Ascending aorta (tissue), 2 donors: Measurements from ENCODE around the gene ZBTB8A. TPM values are rescaled to one million over a fixed set of nuclear protein-coding genes. Genes with fewer than 3 reads are reported as not detected.

ENCODE experiments used
- DNase-seq, 2 donors: peaks; one replicate each; pipeline ENCODE4 v3.0.0-alpha.2; 2019; ENCODE audit warnings: low spot score in 2 of 2
- H3K27ac ChIP-seq, 2 donors: fragments of 200-600 bp; sonication (generic); one replicate each; pipeline ENCODE4 v1.5.1; 2016 to 2017; ENCODE audit warnings: mild to moderate bottlenecking in 1 of 2
- H3K27me3 ChIP-seq: fragments of 200-600 bp; sonication (generic); one replicate; pipeline ENCODE4 v1.5.1; 2017
- H3K36me3 ChIP-seq, 2 donors: fragments of 200-600 bp; sonication (generic); one replicate each; pipeline ENCODE4 v1.5.1; 2016
- H3K4me1 ChIP-seq, 2 donors: fragments of 200-600 bp; sonication (generic); one replicate each; pipeline ENCODE4 v1.5.1; 2016 to 2017; ENCODE audit warnings: mild to moderate bottlenecking in 1 of 2
- H3K4me3 ChIP-seq, 2 donors: fragments of 200-600 bp; sonication (generic); one replicate each; pipeline ENCODE4 v1.5.1; 2016 to 2017; ENCODE audit warnings: mild to moderate bottlenecking in 1 of 2
- H3K9me3 ChIP-seq, 2 donors: fragments of 200-600 bp; sonication (generic); one replicate each; pipeline ENCODE4 v1.5.1; 2016
- intact Hi-C: fragments of 100-400 bp; cut with DNase I; formaldehyde crosslinking; loops from one replicate; pipeline ENCODE4 v1.15.1; 2023
- total RNA-seq: library from RNA; depleted of rRNA; stranded (reverse); fragments of >200 nt; gene quantifications from one replicate; pipeline ENCODE4 v1.1.0, GENCODE V29; 2016
- TF ChIP-seq, protein P1 (sequence below), 3 experiments: fragments of 200-600 bp in 2 of 3; fragments of 450-650 bp in 1 of 3; sonication (generic) in 2 of 3; IDR thresholded peaks; one replicate each; pipeline ENCODE4 v1.5.1; 2016 to 2019; ENCODE audit warnings: antibody characterized with exemption in 3 of 3, mild to moderate bottlenecking in 1 of 3, moderate library complexity in 1 of 3

Gene ZBTB8A
- total RNA-seq, result 2.2 TPM

DNA sequence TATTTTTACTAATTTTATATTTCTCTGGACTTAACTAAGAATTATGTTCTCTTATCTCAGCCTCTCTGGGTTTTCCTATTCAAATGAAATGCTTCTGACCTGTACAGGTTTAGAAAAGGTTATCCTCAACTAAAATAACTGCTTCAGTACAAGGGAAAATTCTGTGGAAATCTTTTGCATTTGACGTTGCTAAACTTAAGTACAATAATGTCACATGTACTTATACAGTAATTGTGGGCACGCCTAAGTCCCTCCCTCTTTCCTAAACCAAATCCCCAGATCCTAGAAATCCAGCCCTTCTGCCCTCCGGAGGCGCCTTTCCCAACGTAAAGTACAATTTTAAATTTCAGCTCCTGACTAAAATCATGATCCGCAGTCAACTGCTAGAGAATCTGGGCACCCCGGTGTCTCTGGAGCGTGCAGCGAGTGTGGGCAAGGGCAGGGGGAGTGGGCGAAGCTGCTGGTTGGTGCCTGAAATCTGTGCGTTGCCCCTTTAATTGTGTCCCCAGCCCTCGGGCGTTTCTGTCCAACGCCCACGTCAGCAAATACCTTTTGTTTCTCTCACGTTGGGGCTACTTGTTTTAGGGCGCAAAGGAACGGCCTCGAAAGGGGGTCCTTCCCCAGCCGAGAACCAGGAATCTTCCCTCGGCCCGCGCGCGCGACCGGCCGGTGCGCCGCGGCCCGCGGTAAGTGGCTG is at the start of gene ZBTB8A:
Gene ZBTB8A (plus strand): TSS at position 541 of the 697 bp plus-strand sequence. CDS start 53,505 bp downstream, outside the sequence.
- intact Hi-C loops, result loop anchor here (1.0 to 2.0 kb wide), 2 partner anchors 38 to 91 kb away; no protein-coding TSS in a partner anchor
- Histone ChIP-seq H3K4me3 (peak within 1 kb of the TSS; percentile 76 to 89), H3K27ac (peak within 1 kb of the TSS; percentile 66 to 67)

DNA sequence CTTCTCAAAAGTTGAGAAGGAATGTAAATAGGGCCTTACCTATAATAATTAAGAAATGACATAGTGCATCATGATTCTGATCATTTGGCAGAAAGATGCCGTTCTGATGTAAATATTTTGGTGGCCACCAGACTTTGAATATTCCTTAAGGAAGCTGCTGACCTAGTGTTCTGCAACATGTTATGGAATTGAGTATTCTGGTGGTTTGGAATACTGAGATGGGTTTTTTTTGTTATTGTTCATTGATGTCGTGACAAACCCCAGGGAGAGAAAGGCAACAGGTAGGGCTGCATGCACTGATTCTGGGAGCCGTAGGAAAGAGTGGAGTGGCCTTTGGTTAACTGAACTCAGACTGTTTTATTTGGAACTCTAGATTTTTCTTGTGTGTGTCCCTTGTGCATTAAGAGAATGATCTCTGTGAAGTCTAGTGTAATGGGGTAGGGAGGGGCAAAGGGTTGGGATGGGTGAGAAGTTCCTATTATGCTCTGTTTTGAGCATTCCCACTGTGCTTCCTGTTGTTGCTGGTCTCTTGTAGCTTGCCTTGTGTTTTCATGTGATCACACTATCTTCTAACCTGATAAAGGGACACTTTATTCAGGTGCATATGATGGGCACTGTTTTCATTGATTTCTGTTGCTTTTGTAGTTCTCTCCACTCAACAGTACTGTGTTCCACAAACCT is 49.3 kb upstream of the ZBTB8A start:
- intact Hi-C loops, result no loop called here
- DNase-seq, result no peak
- peaks cover 3 to 7% of the 10 kb centered on the region in 2 donors for H3K4me1 ChIP-seq
- H3K27ac ChIP-seq, result no peak overlapping the region
- no peaks in the 10 kb centered on the region for H3K27me3 ChIP-seq
- TF ChIP-seq, protein P1, sequence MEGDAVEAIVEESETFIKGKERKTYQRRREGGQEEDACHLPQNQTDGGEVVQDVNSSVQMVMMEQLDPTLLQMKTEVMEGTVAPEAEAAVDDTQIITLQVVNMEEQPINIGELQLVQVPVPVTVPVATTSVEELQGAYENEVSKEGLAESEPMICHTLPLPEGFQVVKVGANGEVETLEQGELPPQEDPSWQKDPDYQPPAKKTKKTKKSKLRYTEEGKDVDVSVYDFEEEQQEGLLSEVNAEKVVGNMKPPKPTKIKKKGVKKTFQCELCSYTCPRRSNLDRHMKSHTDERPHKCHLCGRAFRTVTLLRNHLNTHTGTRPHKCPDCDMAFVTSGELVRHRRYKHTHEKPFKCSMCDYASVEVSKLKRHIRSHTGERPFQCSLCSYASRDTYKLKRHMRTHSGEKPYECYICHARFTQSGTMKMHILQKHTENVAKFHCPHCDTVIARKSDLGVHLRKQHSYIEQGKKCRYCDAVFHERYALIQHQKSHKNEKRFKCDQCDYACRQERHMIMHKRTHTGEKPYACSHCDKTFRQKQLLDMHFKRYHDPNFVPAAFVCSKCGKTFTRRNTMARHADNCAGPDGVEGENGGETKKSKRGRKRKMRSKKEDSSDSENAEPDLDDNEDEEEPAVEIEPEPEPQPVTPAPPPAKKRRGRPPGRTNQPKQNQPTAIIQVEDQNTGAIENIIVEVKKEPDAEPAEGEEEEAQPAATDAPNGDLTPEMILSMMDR (IDR thresholded peaks at IDR 0.05), result no peak
- H3K4me3 ChIP-seq, result no peak overlapping the region
- H3K9me3 ChIP-seq, result no peaks in the 10 kb centered on the region
- no peaks in the 10 kb centered on the region for H3K36me3 ChIP-seq

More for the DNA sequence above, at the start of gene ZBTB8A:
- H3K27me3 ChIP-seq, result no peaks in the 10 kb centered on the region
- TF ChIP-seq, protein P1 (IDR thresholded peaks at IDR 0.05), result no peak
- peaks cover 0 to 7% of the 10 kb centered on the region in 2 donors for H3K4me1 ChIP-seq
- H3K36me3 ChIP-seq, result no peaks in the 10 kb centered on the region
- peak in 1 of 2 donors; percentile 68 for DNase-seq
- H3K9me3 ChIP-seq, result no peaks in the 10 kb centered on the region

DNA sequence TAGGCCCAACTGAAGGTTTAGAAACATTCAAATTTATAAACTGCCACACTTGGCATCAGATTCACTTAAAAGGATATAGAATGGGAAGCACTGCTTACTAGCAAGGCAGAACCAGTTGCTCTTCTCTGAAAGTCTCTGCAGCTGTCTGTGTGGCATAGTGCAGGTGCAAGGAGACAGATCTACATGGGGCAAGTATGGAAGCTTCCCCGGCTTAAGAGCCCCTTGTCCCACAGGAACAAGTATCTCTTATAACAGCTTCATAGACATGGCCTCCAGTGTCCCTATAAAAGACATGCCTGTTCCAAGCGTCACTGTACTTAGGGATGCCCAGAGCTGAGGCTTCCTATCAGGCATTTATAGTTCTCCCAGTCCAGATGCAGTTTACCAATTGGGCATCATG is 47.8 kb upstream of the ZBTB8A start:
- Histone ChIP-seq H3K9me3 (no peaks in the 10 kb centered on the region), H3K27me3 (no peaks in the 10 kb centered on the region), H3K4me1 (peaks cover 0 to 4% of the 10 kb centered on the region in 2 donors), H3K27ac (no peak overlapping the region), H3K36me3 (no peaks in the 10 kb centered on the region), H3K4me3 (no peak overlapping the region)
- TF ChIP-seq, protein P1 (IDR thresholded peaks at IDR 0.05), result no peak
- intact Hi-C loops, result no loop called here
- DNase-seq, result no peak

DNA sequence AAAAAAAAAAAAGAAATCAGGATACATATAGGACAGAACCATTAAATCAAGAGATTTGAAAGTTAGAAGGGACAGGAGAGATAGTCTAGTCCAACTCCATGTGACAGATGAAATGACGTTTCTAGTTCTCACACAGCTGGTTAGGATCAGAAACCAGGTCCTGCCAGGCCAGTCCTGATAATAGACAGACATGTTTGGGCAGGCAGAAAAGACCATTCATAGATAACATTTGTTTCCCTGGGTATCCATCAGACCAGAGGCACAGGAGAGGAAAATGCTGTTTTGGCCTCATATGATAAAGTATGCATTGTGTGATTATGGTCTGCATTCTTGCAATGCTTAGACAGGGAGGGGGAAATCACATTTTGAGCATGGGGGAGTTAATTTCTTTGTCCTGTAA is 45.0 kb upstream of the ZBTB8A start:
- Histone ChIP-seq H3K36me3 (no peaks in the 10 kb centered on the region), H3K9me3 (no peaks in the 10 kb centered on the region), H3K27me3 (no peaks in the 10 kb centered on the region), H3K4me3 (no peak overlapping the region), H3K27ac (no peak overlapping the region), H3K4me1 (peaks cover 0 to 7% of the 10 kb centered on the region in 2 donors)
- TF ChIP-seq, protein P1 (IDR thresholded peaks at IDR 0.05), result no peak
- intact Hi-C loops, result no loop called here
- DNase-seq, result no peak

DNA sequence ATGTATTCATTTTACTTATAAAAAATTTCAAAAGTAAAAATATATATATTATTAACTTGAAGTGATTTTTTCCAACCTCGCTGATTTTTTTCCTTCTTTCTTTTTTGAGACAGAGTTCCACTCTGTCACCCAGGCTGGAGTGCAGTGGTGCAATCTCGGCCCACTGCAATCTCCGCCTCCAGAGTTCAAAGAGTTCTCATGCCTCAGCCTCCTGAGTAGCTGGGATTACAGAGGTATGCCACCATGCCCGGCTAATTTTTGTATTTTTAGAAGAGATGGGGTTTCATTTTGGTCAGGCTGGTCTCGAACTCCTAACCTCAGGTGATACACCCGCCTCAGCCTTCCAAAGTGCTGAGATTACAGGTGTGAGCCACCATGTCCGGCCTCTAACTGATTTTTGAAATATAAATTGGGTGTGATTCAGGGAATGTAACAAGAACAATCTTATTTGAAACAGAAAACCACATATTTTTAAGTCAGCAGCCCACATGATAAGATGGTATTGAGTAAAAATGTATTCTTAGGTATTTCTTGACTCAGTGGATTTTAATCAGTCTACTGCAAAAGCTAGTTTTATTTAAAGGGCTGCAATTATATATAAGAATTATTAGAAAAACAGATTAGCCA is 44.4 kb upstream of the ZBTB8A start:
- Histone ChIP-seq H3K27me3 (no peaks in the 10 kb centered on the region), H3K4me1 (peaks cover 0 to 7% of the 10 kb centered on the region in 2 donors), H3K4me3 (no peak overlapping the region), H3K36me3 (no peaks in the 10 kb centered on the region), H3K9me3 (no peaks in the 10 kb centered on the region), H3K27ac (no peak overlapping the region)
- intact Hi-C loops, result no loop called here
- TF ChIP-seq, protein P1 (IDR thresholded peaks at IDR 0.05), result no peak
- no peak for DNase-seq
